Right cardiac atrium (tissue), 5 donors: Measurements from ENCODE around the gene STXBP1. TPM values are rescaled to one million over a fixed set of nuclear protein-coding genes. Genes with fewer than 3 reads are reported as not detected.
A peak's percentile ranks its signal among the peaks of the same experiment; 100 is the strongest.

ENCODE experiments used
- ATAC-seq, 2 donors: fragments of 200-7000 bp; cut with Tn5 transposase; one replicate each; pipeline versions ENCODE4 v1.8.0 to v1.9.1; 2020; ENCODE audit warnings: moderate library complexity in 2 of 2, mild to moderate bottlenecking in 1 of 2
- DNase-seq, 3 donors: peaks; one replicate each; pipeline ENCODE4 v3.0.0-alpha.2; 2020
- H3K27ac ChIP-seq: one replicate; pipeline ENCODE4 v1.5.1; 2013; ENCODE audit warnings: mild to moderate bottlenecking, low read length, control low read depth, moderate library complexity
- H3K27me3 ChIP-seq: one replicate; pipeline ENCODE4 v1.6.1; 2013; ENCODE audit not compliant: control insufficient read depth, insufficient read depth
- H3K4me1 ChIP-seq: one replicate; pipeline ENCODE4 v1.6.1; 2013; ENCODE audit warnings: low read length; ENCODE audit not compliant: control insufficient read depth, insufficient read depth
- H3K4me3 ChIP-seq: one replicate; pipeline ENCODE4 v1.5.1; 2013; ENCODE audit warnings: low read length, control low read depth
- H3K9me3 ChIP-seq: one replicate; pipeline ENCODE4 v1.6.1; 2013; ENCODE audit warnings: low read length; ENCODE audit not compliant: control insufficient read depth
- WGBS: extraction: QIAGEN DNeasy Blood & Tissue Kit; methylation state at CpG from one replicate; pipeline ENCODE4 v1.1.7; 2013; 5-methylcytosine and 5-hydroxymethylcytosine counted together
- intact Hi-C, 4 donors: fragments of 100-400 bp; cut with DNase I; formaldehyde crosslinking; loops; one replicate each; pipeline versions ENCODE4 v1.11.0 to v1.14.0; 2022 to 2023
- polyA plus RNA-seq: library from polyadenylated mRNA; stranded (reverse); fragments of 200-250 nt; gene quantifications from one replicate; pipeline ENCODE4 v1.2.3, GENCODE V29; 2013
- total RNA-seq, 4 donors: library from RNA; stranded (reverse); fragmentation: NEBNext Ultra II Directional; extraction: Animal tissue kit (Norgen Biotek cat#: 25700); gene quantifications; one replicate each; pipeline ENCODE4 v1.2.1, GENCODE V29; 2021
- donor health status: healthy with polysubstance abuse.
- donor health status: DM: no; HTN: yes; CAD: no.
- donor health status: DM: no; HTN: no; CAD: no.
- donor health status: DM: no; HTN: yes; CAD: no; lungs with severe emphysema.
- donor health status: DM: yes; HTN: yes; CAD: no.

STXBP1 gene
- total and polyA plus RNA-seq, 5 donors = 19.4 to 43.3 (median 39.8) TPM

- Histone ChIP-seq H3K9me3 (no peaks in the 10 kb centered on the region), H3K27ac (no peak overlapping the region), H3K4me1 (no peaks in the 10 kb centered on the region), H3K4me3 (no peak overlapping the region), H3K27me3 (no peaks in the 10 kb centered on the region)
- intact Hi-C loops = loop anchor here in 1 of 4 donors (10.0 kb wide), 1 partner anchor 83 kb away; the partner anchor contains the start of gene STXBP1
- 66% methylated on average over 5 of the region's 5 CpGs for whole genome bisulfite sequencing
- DNase-seq (no peak), ATAC-seq (no peak)
Measured at GRCh38 chr9:127697575-127697974, 85.5 kb downstream of the STXBP1 start.

GRCh38 chr9:127698386-127698785, 86.3 kb downstream of the STXBP1 start:
- no peaks in the 10 kb centered on the region for H3K9me3 ChIP-seq
- ATAC-seq = no peak
- no peak overlapping the region for H3K27ac ChIP-seq
- no peak overlapping the region for H3K4me3 ChIP-seq
- no peaks in the 10 kb centered on the region for H3K4me1 ChIP-seq
- no peaks in the 10 kb centered on the region for H3K27me3 ChIP-seq
- intact Hi-C loops = loop anchor here in 1 of 4 donors (10.0 kb wide), 1 partner anchor 84 kb away; the partner anchor contains the start of gene STXBP1
- 90% methylated on average over 5 of the region's 5 CpGs for WGBS
- DNase-seq = no peak

GRCh38 chr9:127698985-127699670, 87.1 kb downstream of the STXBP1 start:
- Histone ChIP-seq H3K9me3 (no peaks in the 10 kb centered on the region), H3K27ac (peak overlapping the region; percentile 91), H3K4me1 (no peaks in the 10 kb centered on the region), H3K27me3 (no peaks in the 10 kb centered on the region), H3K4me3 (peak overlapping the region; percentile 12)
- ATAC-seq = peak; percentile 99
- WGBS = 11% methylated on average over 41 of the region's 41 CpGs
- intact Hi-C loops = loop anchor here in 1 of 4 donors (10.0 kb wide), 1 partner anchor 84 kb away; the partner anchor contains the start of gene STXBP1
- peak; percentile 98 to 99 (median 99) for DNase-seq

- H3K27me3 ChIP-seq = no peaks in the 10 kb centered on the region
- DNase-seq (no peak), ATAC-seq (no peak)
- no peak overlapping the region for H3K27ac ChIP-seq
- H3K9me3 ChIP-seq = no peaks in the 10 kb centered on the region
- WGBS = 95% methylated on average over 2 of the region's 2 CpGs
- no peaks in the 10 kb centered on the region for H3K4me1 ChIP-seq
- intact Hi-C loops = no loop called here
- no peak overlapping the region for H3K4me3 ChIP-seq
Measured at GRCh38 chr9:127700140-127700539, 88.1 kb downstream of the STXBP1 start.

DNA sequence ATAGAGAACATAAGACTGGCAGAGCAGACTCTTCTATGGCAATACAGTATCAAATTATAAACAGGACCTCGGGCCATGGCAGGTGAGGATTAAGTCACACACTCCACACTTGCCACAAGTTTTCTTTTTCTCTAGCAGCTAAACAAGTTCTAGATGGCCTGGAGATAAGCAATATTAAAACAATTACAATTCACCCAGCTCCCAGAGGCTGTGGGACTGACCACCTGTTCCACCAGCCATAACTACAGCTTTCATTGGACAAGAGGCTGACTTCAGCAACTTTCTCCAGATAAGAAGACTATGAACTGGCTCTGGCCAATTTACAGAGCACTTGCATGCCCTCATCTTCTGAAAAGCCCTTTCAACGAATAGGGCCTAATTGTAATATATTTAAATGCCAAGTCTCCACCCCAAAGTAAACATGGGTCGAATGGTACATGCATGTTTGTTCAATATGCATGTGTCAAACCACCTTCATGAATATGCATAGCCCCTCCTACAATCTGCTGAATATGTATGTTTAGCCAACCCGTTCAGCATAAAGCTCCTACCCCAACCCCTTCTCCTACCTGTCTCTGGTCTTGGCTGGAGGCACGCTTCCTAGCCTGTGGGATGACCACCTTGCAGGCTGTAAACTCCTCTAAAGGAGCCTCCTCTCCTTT, 88.6 kb downstream of the STXBP1 start:
- Histone ChIP-seq H3K4me3 (no peak overlapping the region), H3K27ac (no peak overlapping the region), H3K27me3 (no peaks in the 10 kb centered on the region), H3K9me3 (no peaks in the 10 kb centered on the region), H3K4me1 (no peaks in the 10 kb centered on the region)
- 76% methylated on average over 5 of the region's 5 CpGs for WGBS
- intact Hi-C loops = no loop called here
- DNase-seq = peak in 1 of 3 donors; percentile 1
- no peak for ATAC-seq

- no peaks in the 10 kb centered on the region for H3K9me3 ChIP-seq
- H3K4me3 ChIP-seq = no peak overlapping the region
- H3K4me1 ChIP-seq = no peaks in the 10 kb centered on the region
- intact Hi-C loops = no loop called here
- 75% methylated on average over 9 of the region's 9 CpGs for WGBS
- DNase-seq (peak in 1 of 3 donors; percentile 43), ATAC-seq (no peak)
- H3K27me3 ChIP-seq = no peaks in the 10 kb centered on the region
- no peak overlapping the region for H3K27ac ChIP-seq
Measured at GRCh38 chr9:127703289-127703946, 91.3 kb downstream of the STXBP1 start.

GRCh38 chr9:127705577-127706379, 93.7 kb downstream of the STXBP1 start:
- intact Hi-C loops = no loop called here
- ATAC-seq (no peak), DNase-seq (peak in 2 of 3 donors; percentile 57 to 62)
- H3K27me3 ChIP-seq = no peaks in the 10 kb centered on the region
- no peak overlapping the region for H3K4me3 ChIP-seq
- no peak overlapping the region for H3K27ac ChIP-seq
- no peaks in the 10 kb centered on the region for H3K4me1 ChIP-seq
- H3K9me3 ChIP-seq = no peaks in the 10 kb centered on the region
- 80% methylated on average over 12 of the region's 12 CpGs for WGBS

DNA sequence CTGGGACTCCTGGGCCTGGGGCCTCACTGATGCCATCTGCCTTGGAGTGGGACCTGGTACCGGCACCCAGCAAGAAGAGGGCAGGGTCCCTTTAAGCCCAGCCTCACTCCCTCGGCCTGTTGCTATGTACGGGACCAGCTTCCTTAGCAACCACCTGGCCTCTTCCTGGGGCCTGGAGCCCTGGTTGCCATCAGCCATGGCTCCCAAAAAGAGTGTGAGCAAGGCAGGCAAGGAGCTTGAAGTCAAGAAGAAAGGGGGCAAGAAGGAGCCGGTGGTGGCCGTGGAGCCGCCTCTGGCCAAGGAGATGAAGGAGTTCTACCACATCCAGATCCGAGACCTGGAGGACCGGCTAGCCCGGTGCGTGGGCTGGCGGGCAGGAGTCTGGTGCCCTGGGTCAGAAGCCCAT, 94.8 kb downstream of the STXBP1 start, which contains the start of gene CFAP157:
Gene CFAP157, plus strand, starts transcription at position 153 of the 406 bp plus-strand sequence. Its CDS starts 44 bp downstream, at position 197.
- Histone ChIP-seq H3K4me1 (no peaks in the 10 kb centered on the region), H3K27me3 (no peaks in the 10 kb centered on the region), H3K9me3 (no peaks in the 10 kb centered on the region), H3K27ac (no peak within 1 kb of the TSS), H3K4me3 (no peak within 1 kb of the TSS)
- WGBS = 55% methylated on average over 11 of the region's 11 CpGs
- intact Hi-C loops = no loop called here
- peak; percentile 22 to 34 for ATAC-seq
- no peak for DNase-seq

GRCh38 chr9:127707766-127708165, 95.7 kb downstream of the STXBP1 start:
- DNase-seq = no peak
- no peak for ATAC-seq
- H3K27ac ChIP-seq = no peak overlapping the region
- no peaks in the 10 kb centered on the region for H3K4me1 ChIP-seq
- no peaks in the 10 kb centered on the region for H3K9me3 ChIP-seq
- no peak overlapping the region for H3K4me3 ChIP-seq
- WGBS = 54% methylated on average over 5 of the region's 5 CpGs
- intact Hi-C loops = no loop called here
- no peaks in the 10 kb centered on the region for H3K27me3 ChIP-seq

DNA sequence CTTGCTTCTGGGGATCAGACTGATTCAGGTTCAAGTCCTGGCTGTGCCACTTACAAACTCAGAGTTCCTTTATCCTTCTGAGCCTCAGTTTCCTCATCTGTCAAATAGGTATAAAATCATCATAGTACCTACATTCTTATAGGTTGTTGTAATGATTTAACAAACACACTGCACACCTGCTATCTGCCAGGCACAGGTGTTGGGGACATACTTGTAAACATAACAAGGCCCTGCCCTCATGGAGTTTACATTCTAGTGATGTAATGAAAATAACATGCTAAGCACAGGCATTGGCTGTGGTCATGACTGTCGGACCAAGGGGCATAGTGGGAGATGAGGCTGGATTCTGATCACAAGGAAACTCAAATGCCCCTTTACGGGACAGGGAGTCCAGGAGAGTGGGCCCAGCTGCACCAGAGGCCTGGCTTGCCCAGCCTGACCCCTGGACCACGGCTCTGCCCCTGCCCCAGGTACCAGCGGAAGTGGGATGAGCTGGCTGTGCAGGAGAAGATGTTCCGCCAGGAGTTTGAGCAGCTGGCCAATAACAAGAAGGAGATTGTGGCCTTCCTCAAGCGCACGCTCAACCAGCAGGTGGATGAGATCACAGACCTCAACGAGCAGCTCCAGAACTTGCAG, 97.0 kb downstream of the STXBP1 start:
- no peak overlapping the region for H3K27ac ChIP-seq
- H3K27me3 ChIP-seq = no peaks in the 10 kb centered on the region
- DNase-seq (no peak), ATAC-seq (no peak)
- intact Hi-C loops = no loop called here
- no peaks in the 10 kb centered on the region for H3K9me3 ChIP-seq
- 90% methylated on average over 8 of the region's 8 CpGs for WGBS
- H3K4me3 ChIP-seq = no peak overlapping the region
- no peaks in the 10 kb centered on the region for H3K4me1 ChIP-seq
